AG09319 (cell line): Measurements from ENCODE around the gene SNX13.
A peak's percentile ranks its signal among the peaks of the same experiment; 100 is the strongest.

Source experiments
- DNase-seq: peaks from one replicate; pipeline ENCODE4 v3.0.0-alpha.2; 2010; ENCODE audit warnings: low read depth; ENCODE audit errors: extremely low read depth
- TF ChIP-seq, protein P1 (sequence below): IDR thresholded peaks from 2 replicates; pipeline ENCODE4 v1.5.1; 2011; ENCODE audit warnings: low read depth, mild to moderate bottlenecking, inconsistent platforms, low read length, moderate library complexity

The SNX13 gene

DNA sequence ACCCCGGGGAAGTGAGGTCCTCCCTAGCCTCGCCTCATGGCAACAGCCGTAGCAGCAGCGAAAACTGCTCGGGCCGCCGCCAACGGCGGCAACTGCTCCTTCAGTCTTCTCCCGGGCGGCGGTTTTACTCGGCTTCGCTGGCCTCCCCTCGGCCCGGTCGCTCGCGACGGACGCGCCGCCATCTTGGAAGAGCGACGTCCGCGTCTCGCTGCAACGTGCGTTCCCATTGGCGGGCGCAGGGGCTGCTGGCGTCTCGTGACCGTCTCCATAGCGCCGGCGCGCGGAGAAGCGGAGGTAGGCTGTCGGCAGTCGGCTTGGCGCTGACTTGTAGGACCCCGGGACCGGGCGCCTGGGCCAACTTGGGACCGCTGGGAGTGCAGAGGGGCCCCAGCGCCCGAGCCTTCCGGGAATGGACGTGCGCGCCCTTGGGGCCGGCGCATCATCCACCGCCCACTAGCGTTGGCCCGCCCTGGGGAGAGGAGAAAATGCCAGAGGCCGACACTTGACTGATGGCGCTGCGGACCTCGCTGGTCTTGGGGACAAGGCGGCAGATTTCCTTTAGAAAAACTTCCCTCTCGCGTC lies at the start of gene SNX13:
Gene SNX13, minus strand, starts transcription at position 193 of the 582 bp plus-strand sequence. CDS start 199 bp downstream, outside the sequence.
- TF ChIP-seq, protein P1, sequence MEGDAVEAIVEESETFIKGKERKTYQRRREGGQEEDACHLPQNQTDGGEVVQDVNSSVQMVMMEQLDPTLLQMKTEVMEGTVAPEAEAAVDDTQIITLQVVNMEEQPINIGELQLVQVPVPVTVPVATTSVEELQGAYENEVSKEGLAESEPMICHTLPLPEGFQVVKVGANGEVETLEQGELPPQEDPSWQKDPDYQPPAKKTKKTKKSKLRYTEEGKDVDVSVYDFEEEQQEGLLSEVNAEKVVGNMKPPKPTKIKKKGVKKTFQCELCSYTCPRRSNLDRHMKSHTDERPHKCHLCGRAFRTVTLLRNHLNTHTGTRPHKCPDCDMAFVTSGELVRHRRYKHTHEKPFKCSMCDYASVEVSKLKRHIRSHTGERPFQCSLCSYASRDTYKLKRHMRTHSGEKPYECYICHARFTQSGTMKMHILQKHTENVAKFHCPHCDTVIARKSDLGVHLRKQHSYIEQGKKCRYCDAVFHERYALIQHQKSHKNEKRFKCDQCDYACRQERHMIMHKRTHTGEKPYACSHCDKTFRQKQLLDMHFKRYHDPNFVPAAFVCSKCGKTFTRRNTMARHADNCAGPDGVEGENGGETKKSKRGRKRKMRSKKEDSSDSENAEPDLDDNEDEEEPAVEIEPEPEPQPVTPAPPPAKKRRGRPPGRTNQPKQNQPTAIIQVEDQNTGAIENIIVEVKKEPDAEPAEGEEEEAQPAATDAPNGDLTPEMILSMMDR: peak; percentile 31
- DNase-seq: peak; percentile 74

DNA sequence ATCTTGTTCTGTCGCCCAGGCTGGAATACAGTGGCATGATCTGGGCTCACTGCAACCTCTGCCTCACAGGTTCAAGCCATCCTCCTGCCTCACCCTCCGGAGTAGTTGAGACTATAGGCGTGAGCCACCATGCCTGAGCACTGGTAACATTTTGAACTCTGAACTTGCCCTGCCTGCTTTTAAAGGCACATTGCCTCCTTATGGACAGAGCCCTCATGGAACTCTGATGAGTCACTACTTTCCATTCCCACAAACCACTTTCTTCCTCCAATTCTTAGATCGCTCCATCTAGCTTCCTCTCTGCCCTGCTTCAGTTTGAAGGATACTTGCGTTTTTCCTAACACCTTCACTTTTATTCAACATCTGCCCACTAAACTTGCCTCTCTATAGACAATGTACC lies 49.3 kb upstream of the SNX13 start:
- TF ChIP-seq, protein P1: no peak
- no peak for DNase-seq

GRCh38 chr7:17988858-17989257 lies 48.6 kb upstream of the SNX13 start:
- no peak for DNase-seq
- TF ChIP-seq, protein P1: no peak

DNA sequence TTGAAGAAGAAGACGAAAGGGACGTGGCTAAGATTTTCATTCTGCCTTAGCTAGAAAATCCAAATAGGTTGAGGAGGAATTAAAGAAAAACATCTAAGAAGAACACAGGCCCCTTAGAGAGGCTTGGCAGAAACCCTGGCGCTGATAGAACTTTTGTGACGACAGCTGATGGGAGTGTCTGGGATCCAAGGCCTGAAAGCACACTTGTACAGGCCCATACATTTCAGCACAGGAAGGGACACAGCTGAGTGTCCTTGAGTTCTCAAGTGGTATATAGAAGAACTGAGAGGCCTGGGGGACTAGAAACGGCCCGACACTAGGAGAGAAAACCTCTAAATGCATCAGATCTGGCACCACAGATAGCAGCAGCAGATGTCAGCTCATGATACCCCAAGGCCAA lies 47.8 kb upstream of the SNX13 start:
- TF ChIP-seq, protein P1: no peak
- DNase-seq: no peak

DNA sequence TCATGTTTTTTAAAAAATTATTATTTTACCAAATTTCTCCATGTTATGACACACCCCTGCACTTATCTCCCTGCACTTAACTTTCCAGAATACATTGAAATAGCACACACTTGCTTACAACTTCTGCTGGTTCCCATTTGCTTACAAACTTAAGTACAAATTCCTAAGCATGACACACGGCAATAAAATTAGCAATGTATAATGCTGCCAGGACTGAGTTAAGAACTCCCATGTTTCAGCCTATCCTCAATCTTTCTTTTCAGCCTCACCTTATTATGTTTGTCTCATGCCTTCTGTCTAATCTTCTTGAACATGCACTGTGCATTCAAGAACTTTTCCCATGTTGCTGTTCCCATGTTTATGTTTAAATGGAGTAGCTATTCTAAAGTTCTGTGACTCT lies 46.6 kb upstream of the SNX13 start:
- DNase-seq: peak; percentile 18
- TF ChIP-seq, protein P1: no peak

GRCh38 chr7:17985473-17986239 lies 45.4 kb upstream of the SNX13 start:
- TF ChIP-seq, protein P1: no peak
- DNase-seq: no peak

GRCh38 chr7:17984288-17984687 lies 44.0 kb upstream of the SNX13 start:
- DNase-seq: no peak
- TF ChIP-seq, protein P1: no peak
